ENCODE data around the gene NUP37. TPM values are rescaled to one million over a fixed set of nuclear protein-coding genes. Genes with fewer than 3 reads are reported as not detected.
"Not testable (repeated sequence)": the region's sequence is repeated elsewhere in the genome, so short reads cannot be mapped to it uniquely, and the experiment has no call there.

The NUP37 gene
- total RNA-seq, 1 donor from 2014 or later: 29.9 TPM

GRCh38 chr12:102107970-102108369, 11.9 kb downstream of the NUP37 start:
- H3K9me3 Mint-ChIP-seq: peaks cover 6% of the 10 kb centered on the region
- no peak for DNase-seq
- peaks cover 5% of the 10 kb centered on the region for H3K4me1 Mint-ChIP-seq
- TF ChIP-seq CTCF (IDR thresholded peaks at IDR 0.05): no peak
- CTCF ChIA-PET: no interaction called here
- peaks cover 81% of the 10 kb centered on the region for H3K36me3 Mint-ChIP-seq (ENCODE audit: low read depth)
- no peak overlapping the region for H3K27ac Mint-ChIP-seq
- no peaks in the 10 kb centered on the region for H3K27me3 Mint-ChIP-seq
- ATAC-seq (ENCODE audit: low read depth): no peak
- intact Hi-C loops (cut with micrococcal nuclease): no loop called here
- POLR2A ChIA-PET: no interaction called here
- H3K4me3 Mint-ChIP-seq: no peak overlapping the region

- no peak overlapping the region for H3K27ac Mint-ChIP-seq
Measured at GRCh38 chr12:102106905-102107304, 13.0 kb downstream of the NUP37 start.

GRCh38 chr12:102096855-102097254, 23.1 kb downstream of the NUP37 start:
- H3K9me3 Mint-ChIP-seq: no peaks in the 10 kb centered on the region
- H3K4me1 Mint-ChIP-seq: no peaks in the 10 kb centered on the region
- no peak overlapping the region for H3K4me3 Mint-ChIP-seq
- H3K36me3 Mint-ChIP-seq (ENCODE audit: low read depth): peaks cover 36% of the 10 kb centered on the region
- H3K27ac Mint-ChIP-seq: no peak overlapping the region
- no peak for TF ChIP-seq CTCF (IDR thresholded peaks at IDR 0.05)
- DNase-seq (no peak), ATAC-seq (ENCODE audit: low read depth) (no peak)
- intact Hi-C loops (cut with micrococcal nuclease): loop anchor here (10.0 kb wide), 1 partner anchor 388 kb away; the partner anchor contains the start of gene IGF1
- CTCF ChIA-PET: interaction anchor here (0.7 kb wide), 1 partner anchor 786 kb away, joined by 3 read pairs; no protein-coding TSS in a partner anchor
- POLR2A ChIA-PET: no interaction called here
- no peaks in the 10 kb centered on the region for H3K27me3 Mint-ChIP-seq

More at GRCh38 chr12:102106905-102107304, 13.0 kb downstream of the NUP37 start:
- Mint-ChIP-seq H3K36me3 (ENCODE audit: low read depth) (peaks cover 86% of the 10 kb centered on the region), H3K9me3 (peaks cover 6% of the 10 kb centered on the region), H3K4me1 (peaks cover 5% of the 10 kb centered on the region), H3K27me3 (no peaks in the 10 kb centered on the region), H3K4me3 (no peak overlapping the region)
- no peak for DNase-seq
- ATAC-seq (ENCODE audit: low read depth): no peak
- TF ChIP-seq CTCF (IDR thresholded peaks at IDR 0.05): no peak
- ChIA-PET POLR2A (interaction anchor here (0.6 kb wide), 1 partner anchor 68 kb away, joined by 4 read pairs; no protein-coding TSS in a partner anchor), CTCF (no interaction called here)
- intact Hi-C loops (cut with micrococcal nuclease): no loop called here

GRCh38 chr12:102095677-102096263, 24.1 kb downstream of the NUP37 start:
- no peaks in the 10 kb centered on the region for H3K9me3 Mint-ChIP-seq
- POLR2A ChIA-PET: no interaction called here
- H3K27me3 Mint-ChIP-seq: no peaks in the 10 kb centered on the region
- no peak for DNase-seq
- peaks cover 36% of the 10 kb centered on the region for H3K36me3 Mint-ChIP-seq (ENCODE audit: low read depth)
- peak; percentile 49 for ATAC-seq (ENCODE audit: low read depth)
- intact Hi-C loops (cut with micrococcal nuclease): loop anchor here (1.0 to 10.0 kb wide), 4 partner anchors 178 to 674 kb away; partner anchors contain the start of gene IGF1
- no peaks in the 10 kb centered on the region for H3K4me1 Mint-ChIP-seq
- H3K27ac Mint-ChIP-seq: no peak overlapping the region
- H3K4me3 Mint-ChIP-seq: no peak overlapping the region
- CTCF ChIA-PET: interaction anchor here (1.0 to 1.2 kb wide), 2 partner anchors 388 to 607 kb away, joined by 3 to 4 read pairs; no protein-coding TSS in a partner anchor
- TF ChIP-seq CTCF (IDR thresholded peaks at IDR 0.05): no peak

GRCh38 chr12:102093319-102093718, 26.6 kb downstream of the NUP37 start:
- Mint-ChIP-seq H3K4me1 (no peaks in the 10 kb centered on the region), H3K4me3 (no peak overlapping the region), H3K9me3 (no peaks in the 10 kb centered on the region), H3K27me3 (no peaks in the 10 kb centered on the region), H3K36me3 (ENCODE audit: low read depth) (peaks cover 29% of the 10 kb centered on the region), H3K27ac (no peak overlapping the region)
- ATAC-seq (ENCODE audit: low read depth) (no peak), DNase-seq (no peak)
- no peak for TF ChIP-seq CTCF (IDR thresholded peaks at IDR 0.05)
- CTCF ChIA-PET: no interaction called here
- POLR2A ChIA-PET: no interaction called here
- intact Hi-C loops (cut with micrococcal nuclease): loop anchor here (10.0 kb wide), 1 partner anchor 391 kb away; the partner anchor contains the start of gene IGF1

GRCh38 chr12:102089228-102089835, 30.6 kb downstream of the NUP37 start:
- POLR2A ChIA-PET; H3K27ac Mint-ChIP-seq; H3K4me3 Mint-ChIP-seq; ATAC-seq (ENCODE audit: low read depth); H3K9me3 Mint-ChIP-seq; DNase-seq; H3K4me1 Mint-ChIP-seq; intact Hi-C loops (cut with micrococcal nuclease); H3K27me3 Mint-ChIP-seq: not testable (repeated sequence)
- H3K36me3 Mint-ChIP-seq (ENCODE audit: low read depth): peaks cover 26% of the 10 kb centered on the region
- CTCF ChIA-PET: interaction anchor here (0.6 kb wide), 1 partner anchor 40 kb away, joined by 5 read pairs; no protein-coding TSS in a partner anchor

All from activated B cell treated with CpG ODN at 0.5 μM for 24 hours (primary cell).